HCEC 1CT (cell line): ENCODE measurements around the gene SDF2.
"Not testable (repeated sequence)": the region's sequence is repeated elsewhere in the genome, so short reads cannot be mapped to it uniquely, and the experiment has no call there.

Source experiments
- DNase-seq: peaks from one replicate; pipeline ENCODE4 v3.0.0-alpha.2; 2017

SDF2 gene

GRCh38 chr17:28624148-28624547 is 37.6 kb downstream of the SDF2 start:
- DNase-seq: no peak

GRCh38 chr17:28623696-28624095 is 38.0 kb downstream of the SDF2 start:
- no peak for DNase-seq

GRCh38 chr17:28622186-28622585 is 39.5 kb downstream of the SDF2 start:
- DNase-seq: no peak

GRCh38 chr17:28620010-28620409 is 41.7 kb downstream of the SDF2 start:
- no peak for DNase-seq

GRCh38 chr17:28618464-28618863 is 43.2 kb downstream of the SDF2 start:
- DNase-seq: no peak

GRCh38 chr17:28616281-28616680 is 45.4 kb downstream of the SDF2 start:
- no peak for DNase-seq

- no peak for DNase-seq
Measured at GRCh38 chr17:28615260-28615940, 46.3 kb downstream of the SDF2 start.

GRCh38 chr17:28613931-28614381 is 47.8 kb downstream of the SDF2 start, which contains the start of gene RSKR:
TSS of gene RSKR (minus strand) at chr17:28614185. CDS start at chr17:28614161, 24 bp downstream.
- no peak for DNase-seq

GRCh38 chr17:28612936-28613872 is 48.5 kb downstream of the SDF2 start:
- DNase-seq: peak; percentile 23

- no peak for DNase-seq
Measured at GRCh38 chr17:28612531-28612930, 49.2 kb downstream of the SDF2 start.

GRCh38 chr17:28610376-28610775 is 51.3 kb downstream of the SDF2 start:
- no peak for DNase-seq

GRCh38 chr17:28604031-28604430 is 57.7 kb downstream of the SDF2 start:
- not testable (repeated sequence) for DNase-seq

GRCh38 chr17:28599311-28600184 is 62.2 kb downstream of the SDF2 start:
- DNase-seq: peak; percentile 94

- DNase-seq: peak; percentile 91
Measured at GRCh38 chr17:28598799-28599310, 62.9 kb downstream of the SDF2 start, which contains the start of gene SPAG5. TSS of gene SPAG5 (minus strand) at chr17:28599025. CDS start at chr17:28598946, 79 bp downstream.

GRCh38 chr17:28598389-28598788 is 63.3 kb downstream of the SDF2 start:
- DNase-seq: no peak
